ENCODE measurements around the gene PDCD1LG2.

DNA sequence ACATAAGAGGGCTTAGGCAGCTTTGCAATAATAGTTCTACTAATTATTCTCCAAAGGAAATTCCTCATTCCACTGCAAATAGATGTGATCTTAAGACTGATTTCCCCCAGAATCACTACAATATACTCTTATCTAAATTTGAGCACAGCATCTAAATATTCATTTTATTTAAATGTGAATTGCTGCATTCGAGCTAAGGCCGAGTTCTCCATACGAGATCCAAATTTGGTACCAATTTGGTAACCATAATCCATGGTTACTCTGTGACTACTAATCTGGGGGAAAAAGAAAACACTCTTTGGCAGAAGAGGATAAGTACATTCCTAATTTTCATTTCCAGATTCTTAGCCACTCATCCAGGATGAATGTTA lies 98.9 kb downstream of the PDCD1LG2 start:
- TF ChIP-seq, protein P1, sequence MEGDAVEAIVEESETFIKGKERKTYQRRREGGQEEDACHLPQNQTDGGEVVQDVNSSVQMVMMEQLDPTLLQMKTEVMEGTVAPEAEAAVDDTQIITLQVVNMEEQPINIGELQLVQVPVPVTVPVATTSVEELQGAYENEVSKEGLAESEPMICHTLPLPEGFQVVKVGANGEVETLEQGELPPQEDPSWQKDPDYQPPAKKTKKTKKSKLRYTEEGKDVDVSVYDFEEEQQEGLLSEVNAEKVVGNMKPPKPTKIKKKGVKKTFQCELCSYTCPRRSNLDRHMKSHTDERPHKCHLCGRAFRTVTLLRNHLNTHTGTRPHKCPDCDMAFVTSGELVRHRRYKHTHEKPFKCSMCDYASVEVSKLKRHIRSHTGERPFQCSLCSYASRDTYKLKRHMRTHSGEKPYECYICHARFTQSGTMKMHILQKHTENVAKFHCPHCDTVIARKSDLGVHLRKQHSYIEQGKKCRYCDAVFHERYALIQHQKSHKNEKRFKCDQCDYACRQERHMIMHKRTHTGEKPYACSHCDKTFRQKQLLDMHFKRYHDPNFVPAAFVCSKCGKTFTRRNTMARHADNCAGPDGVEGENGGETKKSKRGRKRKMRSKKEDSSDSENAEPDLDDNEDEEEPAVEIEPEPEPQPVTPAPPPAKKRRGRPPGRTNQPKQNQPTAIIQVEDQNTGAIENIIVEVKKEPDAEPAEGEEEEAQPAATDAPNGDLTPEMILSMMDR (IDR thresholded peaks at IDR 0.05), result no peak
- no peak for TF ChIP-seq POLR2A (IDR thresholded peaks at IDR 0.05)
